ENCODE results near the gene CBLB.
A peak's percentile ranks its signal among the peaks of the same experiment; 100 is the strongest.

The CBLB gene

GRCh38 chr3:105868742-105869530 lies at the start of gene CBLB:
TSS of gene CBLB (minus strand) at chr3:105869012. CDS start at chr3:105867577, 1,435 bp downstream.
- DNase-seq = peak; percentile 88

DNA sequence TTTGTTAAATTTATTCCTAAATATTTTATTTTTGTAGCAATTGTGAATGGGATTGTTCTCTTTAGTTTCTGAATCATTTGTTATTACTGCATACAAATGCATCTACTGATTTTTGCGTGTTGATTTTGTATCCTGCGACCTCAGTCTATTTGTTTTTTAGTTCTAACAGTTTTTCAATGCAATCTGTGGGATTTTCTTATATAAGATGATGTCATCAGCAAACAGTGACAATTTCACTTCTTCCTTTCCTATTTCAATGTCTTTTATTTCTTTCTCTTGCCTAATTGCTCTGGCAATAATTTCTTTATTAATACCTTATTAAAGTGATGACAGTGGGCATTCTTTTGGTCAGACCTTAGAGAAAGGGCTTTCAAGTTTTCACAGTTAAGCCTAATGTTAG lies 48.0 kb upstream of the CBLB start:
- DNase-seq = no peak

GRCh38 chr3:105915524-105915923 lies 46.7 kb upstream of the CBLB start:
- DNase-seq = no peak

GRCh38 chr3:105913616-105914015 lies 44.8 kb upstream of the CBLB start:
- no peak for DNase-seq

DNA sequence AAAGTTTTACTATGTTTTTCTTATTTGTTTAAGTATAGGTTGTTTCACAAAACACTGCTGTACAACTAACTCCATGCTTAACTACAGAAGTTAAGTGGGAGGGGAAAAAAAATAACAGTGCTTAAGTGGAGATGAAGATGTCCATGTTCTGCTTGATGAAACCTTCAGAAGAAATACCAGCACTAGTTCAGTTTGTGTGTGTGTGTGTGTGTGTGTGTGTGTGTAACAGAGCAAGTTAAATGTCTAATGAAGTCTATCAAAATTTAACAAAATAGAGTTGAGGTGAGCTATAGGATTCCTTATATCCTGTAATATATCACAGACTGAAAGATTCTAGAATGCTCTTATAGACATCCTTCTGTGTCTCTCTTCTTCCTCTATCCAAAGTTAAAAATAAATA lies 44.1 kb upstream of the CBLB start:
- no peak for DNase-seq

GRCh38 chr3:105911496-105911895 lies 42.7 kb upstream of the CBLB start:
- DNase-seq = no peak

DNA sequence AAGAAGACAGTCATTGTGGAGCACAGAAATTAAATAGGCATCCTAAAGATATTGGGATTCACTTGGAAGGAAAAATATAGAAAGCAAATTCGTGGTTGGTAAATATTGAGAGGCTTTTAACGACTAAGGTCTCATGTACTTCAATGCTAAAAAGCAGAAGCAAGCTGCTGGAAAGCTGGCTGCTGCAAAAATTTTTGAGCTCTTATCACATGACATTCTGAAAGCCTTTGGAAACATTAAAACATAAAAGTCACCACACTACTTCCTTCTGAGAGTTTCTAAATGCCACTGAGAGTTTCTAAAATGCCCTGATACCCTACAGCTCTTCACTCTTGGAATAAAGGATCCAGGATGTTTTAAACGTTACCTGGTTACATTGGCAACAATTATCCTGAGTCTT lies 39.0 kb upstream of the CBLB start:
- no peak for DNase-seq

GRCh38 chr3:105906836-105907235 lies 38.0 kb upstream of the CBLB start:
- DNase-seq = no peak

- no peak for DNase-seq
Measured at GRCh38 chr3:105906345-105906744, 37.5 kb upstream of the CBLB start.

DNA sequence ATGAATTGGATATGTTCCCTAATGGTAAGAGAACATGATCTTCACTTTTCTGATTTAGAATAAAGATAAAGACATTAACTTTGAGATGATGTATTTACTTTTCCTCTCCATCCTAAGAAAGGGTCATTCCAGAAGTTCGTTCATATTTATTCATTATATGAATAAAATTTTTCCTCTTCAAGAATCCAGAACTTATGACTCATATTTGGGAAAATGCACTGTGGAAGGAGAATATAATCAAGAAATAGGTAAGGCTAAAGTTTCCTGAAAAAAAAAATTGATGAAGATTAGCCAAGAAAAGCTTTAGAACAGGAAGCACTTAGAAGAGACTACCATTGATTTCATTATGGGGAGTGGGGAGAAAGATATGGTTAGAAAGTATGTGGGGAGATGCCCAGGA lies 36.5 kb upstream of the CBLB start:
- DNase-seq = no peak

DNA sequence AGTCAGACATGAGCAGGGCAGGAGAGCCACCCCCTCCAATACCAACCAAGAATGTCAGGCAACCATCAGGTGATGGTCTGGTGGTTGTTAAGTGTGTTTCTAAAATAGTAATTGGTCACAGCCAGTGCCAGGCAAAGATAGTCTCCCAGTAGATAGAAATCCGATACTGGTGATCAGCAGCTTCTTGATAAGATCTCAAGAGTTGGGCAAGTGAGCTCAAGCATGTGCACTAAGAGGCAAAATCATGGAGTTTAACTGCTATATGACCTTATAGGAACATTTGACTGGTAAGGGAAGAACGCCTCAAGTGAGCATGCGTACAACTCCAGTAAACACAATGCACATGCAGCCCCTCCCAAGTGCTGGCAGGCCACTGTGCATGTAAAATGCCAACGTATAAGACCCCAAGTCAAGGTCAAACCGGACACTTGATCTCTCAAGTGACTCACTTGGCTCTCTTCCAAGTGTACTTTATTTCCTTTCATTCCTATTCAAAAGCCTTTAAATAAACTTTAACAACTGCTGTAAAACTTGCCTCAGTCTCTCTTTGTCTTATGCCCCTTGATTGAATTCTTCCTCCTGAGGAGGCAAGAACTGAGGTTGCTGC lies 36.0 kb upstream of the CBLB start:
- DNase-seq = no peak

DNA sequence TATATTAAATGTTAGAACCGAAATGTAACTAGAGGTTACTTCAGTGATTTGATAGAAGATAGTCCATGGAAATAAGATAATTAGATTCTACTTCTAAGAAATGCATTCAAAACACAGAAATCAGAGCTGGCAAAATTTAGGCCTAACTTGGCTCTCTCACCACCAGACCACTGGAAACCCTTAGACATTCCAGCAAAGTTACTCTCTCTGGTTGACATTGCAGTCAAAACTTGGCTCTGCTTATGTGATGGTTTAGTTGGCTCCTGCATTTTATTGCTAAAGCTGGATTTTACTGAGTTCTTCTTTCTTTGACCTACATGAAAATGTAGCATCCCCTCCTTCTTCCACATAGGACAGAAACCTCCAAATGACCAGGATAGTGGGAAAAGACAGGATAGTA lies 35.4 kb upstream of the CBLB start:
- no peak for DNase-seq

GRCh38 chr3:105899516-105899915 lies 30.7 kb upstream of the CBLB start:
- no peak for DNase-seq

GRCh38 chr3:105891101-105891500 lies 22.3 kb upstream of the CBLB start:
- DNase-seq = no peak

- no peak for DNase-seq
Measured at GRCh38 chr3:105888621-105889579, 20.1 kb upstream of the CBLB start.

GRCh38 chr3:105885256-105885655 lies 16.4 kb upstream of the CBLB start:
- no peak for DNase-seq

- DNase-seq = no peak
Measured at GRCh38 chr3:105883798-105884377, 15.1 kb upstream of the CBLB start.

DNA sequence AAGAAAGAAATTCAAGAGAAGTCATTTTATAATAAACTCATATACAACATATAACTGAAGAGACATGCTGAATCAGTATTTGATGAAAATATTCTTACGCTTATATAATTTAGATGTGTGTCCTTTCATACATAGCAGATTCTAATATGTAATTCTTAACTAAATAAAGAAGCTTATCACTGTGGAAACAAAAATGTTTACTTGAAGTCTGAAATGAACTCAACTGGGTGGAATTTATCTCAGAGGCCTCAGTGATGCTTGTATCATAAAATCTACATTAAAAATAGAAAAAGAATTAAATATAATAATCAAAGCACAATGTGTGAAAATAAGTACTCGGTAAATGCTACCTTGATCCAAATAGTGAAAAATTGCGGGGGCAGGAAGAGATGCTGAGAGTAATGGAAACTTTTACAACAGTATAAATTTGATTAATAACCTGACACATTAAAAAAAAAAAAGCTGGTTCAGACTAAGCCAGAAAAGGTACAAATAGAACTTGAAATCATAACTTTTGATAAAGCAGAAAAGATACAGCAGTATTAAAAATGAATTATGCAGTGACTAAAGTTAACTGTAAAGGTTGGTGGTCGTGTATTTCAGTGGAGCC lies 12.0 kb upstream of the CBLB start:
- no peak for DNase-seq

GRCh38 chr3:105878061-105878460 lies 9.2 kb upstream of the CBLB start:
- DNase-seq = no peak

GRCh38 chr3:105877336-105877910 lies 8.6 kb upstream of the CBLB start:
- DNase-seq = no peak

DNA sequence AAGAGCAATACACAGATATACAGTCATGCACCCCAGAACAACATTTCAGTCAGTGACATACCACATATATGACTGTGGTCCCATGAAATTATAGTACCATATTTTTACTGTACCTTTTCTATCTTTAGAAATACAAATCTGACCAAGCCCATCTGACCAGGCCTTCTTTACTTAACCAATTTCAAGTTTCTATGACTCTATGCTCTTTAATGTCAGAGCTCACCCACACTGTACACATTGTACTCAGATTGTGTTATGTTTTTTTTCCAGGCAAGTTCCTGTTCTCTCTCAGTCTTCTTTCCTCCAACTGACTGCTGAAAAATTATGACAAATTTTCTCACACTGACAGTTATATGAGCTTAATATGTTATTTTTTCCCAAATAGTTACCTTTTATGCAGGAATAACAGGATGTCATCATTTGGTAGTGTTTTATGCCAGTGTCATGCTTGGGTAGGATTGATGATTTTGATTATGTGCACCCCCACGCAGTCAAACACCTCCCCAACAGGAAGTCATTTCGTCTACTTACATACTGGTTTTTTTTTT lies 8.0 kb upstream of the CBLB start:
- peak; percentile 37 for DNase-seq

Measured in CD4-positive, alpha-beta T cell treated with Interleukin-12 subunit alpha and Interleukin-12 subunit beta, for 1 hour (primary cell).